NCI-H2107 treated with DMSO at 0.1 percent for 48 hours (cell line): Measurements from ENCODE around the gene OPA3.

Experiments used
- DNase-seq: peaks from one replicate; lab custom pipeline; 2025; ENCODE audit not compliant: unreplicated experiment; lab: John Stamatoyannopoulos, UW

Gene OPA3

GRCh38 chr19:45598267-45599001 is 13.8 kb upstream of the OPA3 start:
- no peak for DNase-seq

GRCh38 chr19:45597425-45598111 is 13.0 kb upstream of the OPA3 start:
- no peak for DNase-seq

GRCh38 chr19:45595814-45596213 is 11.2 kb upstream of the OPA3 start:
- no peak for DNase-seq

GRCh38 chr19:45593520-45593919 is 8.9 kb upstream of the OPA3 start:
- DNase-seq, result no peak

- no peak for DNase-seq
Measured at GRCh38 chr19:45592366-45592765, 7.8 kb upstream of the OPA3 start.

GRCh38 chr19:45591638-45592005 is 7.0 kb upstream of the OPA3 start:
- DNase-seq, result no peak

- peak; percentile 14 for DNase-seq
Measured at GRCh38 chr19:45591004-45591637, 6.5 kb upstream of the OPA3 start.

GRCh38 chr19:45590300-45591003 is 5.8 kb upstream of the OPA3 start:
- DNase-seq, result no peak

GRCh38 chr19:45589768-45590167 is 5.2 kb upstream of the OPA3 start:
- no peak for DNase-seq

GRCh38 chr19:45587873-45588272 is 3.3 kb upstream of the OPA3 start:
- DNase-seq, result no peak

- DNase-seq, result no peak
Measured at GRCh38 chr19:45585158-45585577, 566 bp upstream of the OPA3 start.

- no peak for DNase-seq
Measured at GRCh38 chr19:45581576-45581975, 3.0 kb downstream of the OPA3 start.

- DNase-seq, result no peak
Measured at GRCh38 chr19:45578861-45579260, 5.7 kb downstream of the OPA3 start.

GRCh38 chr19:45577111-45577905 is 7.3 kb downstream of the OPA3 start:
- no peak for DNase-seq

GRCh38 chr19:45576682-45577081 is 7.9 kb downstream of the OPA3 start:
- DNase-seq, result no peak

- DNase-seq, result no peak
Measured at GRCh38 chr19:45575216-45575615, 9.4 kb downstream of the OPA3 start.

- DNase-seq, result no peak
Measured at GRCh38 chr19:45574526-45574925, 10.1 kb downstream of the OPA3 start.

- no peak for DNase-seq
Measured at GRCh38 chr19:45571457-45572220, 13.0 kb downstream of the OPA3 start.

- no peak for DNase-seq
Measured at GRCh38 chr19:45569619-45570421, 14.8 kb downstream of the OPA3 start.
